OCI-LY1 (cell line): ENCODE results near the gene HNRNPA1L2.
A peak's percentile ranks its signal among the peaks of the same experiment; 100 is the strongest.

Source experiments
- H2AFZ ChIP-seq: fragments of 200-600 bp; sonication (generic), shearing (Covaris generic); 2 replicates; pipeline ENCODE4 v1.6.0; 2014; ENCODE audit warnings: antibody characterized with exemption, mild to moderate bottlenecking, low read length
- H3F3A ChIP-seq: fragments of 200-600 bp; sonication (generic), shearing (Covaris generic); 2 replicates; pipeline ENCODE4 v1.6.0; 2014; ENCODE audit warnings: mild to moderate bottlenecking, antibody characterized with exemption, low read length, moderate library complexity; ENCODE audit not compliant: insufficient read depth
- H3K27ac ChIP-seq: fragments of 200-600 bp; sonication (generic); 2 replicates; pipeline ENCODE4 v1.5.1; 2014; ENCODE audit warnings: low read length, mixed run types, mild to moderate bottlenecking, low read depth; ENCODE audit not compliant: poor library complexity, severe bottlenecking
- H3K27me3 ChIP-seq: fragments of 200-600 bp; sonication (generic); 2 replicates; pipeline ENCODE4 v1.6.0; 2014; ENCODE audit warnings: antibody characterized with exemption, mild to moderate bottlenecking, low read length, moderate library complexity; ENCODE audit not compliant: insufficient read depth
- H3K36me3 ChIP-seq: fragments of 200-600 bp; sonication (generic); 2 replicates; pipeline ENCODE4 v1.6.1; 2014; ENCODE audit warnings: mild to moderate bottlenecking, antibody characterized with exemption, low read length, moderate library complexity, mixed read lengths; ENCODE audit not compliant: insufficient read depth
- H3K4me1 ChIP-seq: fragments of 200-600 bp; sonication (generic); 2 replicates; pipeline ENCODE4 v1.5.1; 2014; ENCODE audit warnings: mild to moderate bottlenecking, low read length, moderate library complexity; ENCODE audit not compliant: insufficient read depth, severe bottlenecking
- H3K4me2 ChIP-seq: fragments of 200-600 bp; sonication (generic), shearing (Covaris generic); 2 replicates; pipeline ENCODE4 v1.6.1; 2014; ENCODE audit warnings: low read length
- H3K4me3 ChIP-seq: fragments of 200-600 bp; sonication (generic); 2 replicates; pipeline ENCODE4 v1.5.1; 2014; ENCODE audit warnings: low read length, low read depth, mild to moderate bottlenecking, mixed read lengths; ENCODE audit not compliant: poor library complexity, severe bottlenecking
- H3K79me2 ChIP-seq: fragments of 200-600 bp; shearing (Covaris generic); 2 replicates; pipeline ENCODE4 v1.6.1; 2016; ENCODE audit warnings: mixed run types, low read length, mixed read lengths; ENCODE audit not compliant: insufficient read depth
- H3K9ac ChIP-seq: fragments of 200-600 bp; sonication (generic), shearing (Covaris generic); 2 replicates; pipeline ENCODE4 v1.6.1; 2014; ENCODE audit warnings: mild to moderate bottlenecking, low read length, mixed read lengths
- H3K9me2 ChIP-seq: fragments of 200-600 bp; sonication (generic), shearing (Covaris generic); 2 replicates; pipeline ENCODE4 v1.6.1; 2014; ENCODE audit warnings: low read depth, mild to moderate bottlenecking, low read length, mixed read lengths
- H3K9me3 ChIP-seq: fragments of 200-600 bp; shearing (Covaris generic); 2 replicates; pipeline ENCODE4 v1.6.1; 2014; ENCODE audit warnings: low read length, mixed read lengths
- H4K20me1 ChIP-seq: fragments of 200-600 bp; sonication (generic), shearing (Covaris generic); 2 replicates; pipeline ENCODE4 v1.6.0; 2016; ENCODE audit warnings: mild to moderate bottlenecking, low read length; ENCODE audit not compliant: insufficient read depth
- EZH2 ChIP-seq: fragments of 200-600 bp; sonication (generic), shearing (Covaris generic); IDR thresholded peaks from 2 replicates; pipeline ENCODE4 v1.8.0; 2017; ENCODE audit warnings: borderline replicate concordance, mixed run types, mild to moderate bottlenecking, antibody characterized with exemption, low read length, moderate library complexity, mixed read lengths
- TF ChIP-seq, protein P1 (sequence below): fragments of 200-600 bp; sonication (generic), shearing (Covaris generic); IDR thresholded peaks from 2 replicates; pipeline ENCODE4 v1.5.1; 2017; ENCODE audit warnings: mild to moderate bottlenecking, antibody characterized with exemption, low read length, moderate library complexity, mixed read lengths

HNRNPA1L2 gene

DNA sequence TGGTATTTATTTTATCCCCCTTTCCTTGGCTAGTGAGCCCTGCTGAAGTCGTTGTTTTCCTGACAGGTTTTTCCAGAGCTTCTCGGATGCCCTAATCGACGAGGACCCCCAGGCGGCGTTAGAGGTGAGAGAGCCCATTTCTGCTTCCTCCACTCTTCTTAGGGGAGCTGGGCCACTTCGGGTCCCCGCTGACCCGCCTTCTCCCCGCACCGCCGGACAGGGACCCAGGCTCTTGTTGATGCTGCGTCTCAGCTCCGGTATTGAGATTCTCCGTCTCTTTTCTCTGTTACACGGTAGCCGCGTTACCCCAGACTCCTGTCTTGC, 10.7 kb downstream of the HNRNPA1L2 start:
- TF ChIP-seq, protein P1, sequence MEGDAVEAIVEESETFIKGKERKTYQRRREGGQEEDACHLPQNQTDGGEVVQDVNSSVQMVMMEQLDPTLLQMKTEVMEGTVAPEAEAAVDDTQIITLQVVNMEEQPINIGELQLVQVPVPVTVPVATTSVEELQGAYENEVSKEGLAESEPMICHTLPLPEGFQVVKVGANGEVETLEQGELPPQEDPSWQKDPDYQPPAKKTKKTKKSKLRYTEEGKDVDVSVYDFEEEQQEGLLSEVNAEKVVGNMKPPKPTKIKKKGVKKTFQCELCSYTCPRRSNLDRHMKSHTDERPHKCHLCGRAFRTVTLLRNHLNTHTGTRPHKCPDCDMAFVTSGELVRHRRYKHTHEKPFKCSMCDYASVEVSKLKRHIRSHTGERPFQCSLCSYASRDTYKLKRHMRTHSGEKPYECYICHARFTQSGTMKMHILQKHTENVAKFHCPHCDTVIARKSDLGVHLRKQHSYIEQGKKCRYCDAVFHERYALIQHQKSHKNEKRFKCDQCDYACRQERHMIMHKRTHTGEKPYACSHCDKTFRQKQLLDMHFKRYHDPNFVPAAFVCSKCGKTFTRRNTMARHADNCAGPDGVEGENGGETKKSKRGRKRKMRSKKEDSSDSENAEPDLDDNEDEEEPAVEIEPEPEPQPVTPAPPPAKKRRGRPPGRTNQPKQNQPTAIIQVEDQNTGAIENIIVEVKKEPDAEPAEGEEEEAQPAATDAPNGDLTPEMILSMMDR, result no peak
- TF ChIP-seq EZH2, result no peak
- H3K9me2 ChIP-seq, result no peaks in the 10 kb centered on the region
- H2AFZ ChIP-seq, result peak overlapping the region; percentile 11; the same call in 1 of the 2 replicates

DNA sequence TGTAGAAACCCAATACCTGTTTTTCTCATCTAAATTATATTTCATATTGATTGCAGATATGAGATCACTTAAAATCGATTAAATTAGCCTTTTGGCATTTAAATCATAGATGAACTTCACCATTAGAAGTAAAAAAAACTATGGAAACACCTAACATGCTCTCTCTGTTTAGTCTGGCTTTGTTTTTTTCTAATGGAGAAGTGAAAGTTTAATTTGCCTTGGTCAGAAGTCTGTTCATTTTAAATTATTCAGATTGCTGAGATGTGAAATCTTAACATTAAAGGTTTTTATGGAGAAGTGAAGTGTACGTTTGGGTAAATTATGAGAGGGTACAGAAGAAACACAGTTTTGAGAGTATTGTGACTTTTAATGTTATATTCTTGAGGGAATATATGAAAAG, 17.1 kb downstream of the HNRNPA1L2 start:
- H3K4me1 ChIP-seq, result peaks cover 16% of the 10 kb centered on the region
- H4K20me1 ChIP-seq, result no peaks in the 10 kb centered on the region
- H3F3A ChIP-seq, result no peaks in the 10 kb centered on the region
- no peaks in the 10 kb centered on the region for H3K27me3 ChIP-seq
- H3K4me3 ChIP-seq, result no peak overlapping the region
- no peak overlapping the region for H3K4me2 ChIP-seq
- no peak overlapping the region for H2AFZ ChIP-seq
- peaks cover 87% of the 10 kb centered on the region for H3K36me3 ChIP-seq
- no peaks in the 10 kb centered on the region for H3K9me2 ChIP-seq
- no peak overlapping the region for H3K9ac ChIP-seq
- TF ChIP-seq, protein P1, result no peak
- no peak for TF ChIP-seq EZH2
- peaks cover 26% of the 10 kb centered on the region for H3K79me2 ChIP-seq
- no peak overlapping the region for H3K27ac ChIP-seq
- no peaks in the 10 kb centered on the region for H3K9me3 ChIP-seq

More for the DNA sequence above, 10.7 kb downstream of the HNRNPA1L2 start:
- Histone ChIP-seq H3K27me3 (no peaks in the 10 kb centered on the region), H3K4me3 (peak overlapping the region; percentile 95), H3K4me2 (peak overlapping the region; percentile 81), H4K20me1 (no peaks in the 10 kb centered on the region), H3K79me2 (peaks cover 52% of the 10 kb centered on the region), H3F3A (no peaks in the 10 kb centered on the region), H3K9ac (peak overlapping the region; percentile 99), H3K36me3 (peaks cover 41% of the 10 kb centered on the region), H3K4me1 (peaks cover 38% of the 10 kb centered on the region), H3K27ac (peak overlapping the region; percentile 78), H3K9me3 (no peaks in the 10 kb centered on the region)

DNA sequence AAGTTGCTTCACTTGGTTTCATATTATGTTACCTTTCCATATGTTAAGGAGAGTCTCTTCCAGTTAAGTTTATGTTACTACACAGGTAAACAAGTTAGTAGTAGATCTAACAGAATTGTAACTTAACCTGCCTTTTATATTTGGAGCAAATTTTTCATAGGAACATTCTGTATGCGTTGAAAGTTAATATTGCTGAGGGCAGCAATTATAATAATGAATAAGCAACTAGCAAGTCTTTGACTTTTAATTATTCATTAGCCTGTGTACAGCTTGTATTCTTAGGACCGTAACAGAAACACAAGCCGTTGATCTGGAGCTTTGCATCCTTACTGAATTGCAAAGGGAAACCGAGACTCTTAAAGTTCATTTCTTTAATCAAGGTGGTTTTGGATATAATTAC, 22.0 kb downstream of the HNRNPA1L2 start:
- no peak overlapping the region for H3K9ac ChIP-seq
- H3K27me3 ChIP-seq, result no peaks in the 10 kb centered on the region
- H3K79me2 ChIP-seq, result no peaks in the 10 kb centered on the region
- H3K36me3 ChIP-seq, result peaks cover 92% of the 10 kb centered on the region
- no peaks in the 10 kb centered on the region for H3K9me2 ChIP-seq
- no peaks in the 10 kb centered on the region for H3F3A ChIP-seq
- H3K4me2 ChIP-seq, result no peak overlapping the region
- no peak overlapping the region for H2AFZ ChIP-seq
- H3K4me3 ChIP-seq, result no peak overlapping the region
- H3K4me1 ChIP-seq, result no peaks in the 10 kb centered on the region
- no peak for TF ChIP-seq EZH2
- TF ChIP-seq, protein P1, result no peak
- no peaks in the 10 kb centered on the region for H3K9me3 ChIP-seq
- no peaks in the 10 kb centered on the region for H4K20me1 ChIP-seq
- no peak overlapping the region for H3K27ac ChIP-seq
